Adrenal gland (tissue), 12 donors: ENCODE results near the gene FLT3LG. TPM values are rescaled to one million over a fixed set of nuclear protein-coding genes. Genes with fewer than 3 reads are reported as not detected.
A peak's percentile ranks its signal among the peaks of the same experiment; 100 is the strongest.
"Not testable (repeated sequence)": the region's sequence is repeated elsewhere in the genome, so short reads cannot be mapped to it uniquely, and the experiment has no call there.

Experiments used
- DNase-seq, 7 donors: peaks; one replicate each; pipeline ENCODE4 v3.0.0-alpha.2; 2019 to 2020
- H3K27ac ChIP-seq, 5 donors: fragments of 200-600 bp; sonication (generic) in 4 of 5; 1 replicate in 3 of 5; 2 replicates in 2 of 5; pipeline versions ENCODE4 v1.5.1 to v1.8.0; 2016 to 2020; ENCODE audit warnings: mild to moderate bottlenecking in 1 of 5
- H3K27me3 ChIP-seq: fragments of 200-600 bp; 2 replicates; pipeline ENCODE4 v1.8.0; 2021
- H3K36me3 ChIP-seq, 2 donors: fragments of 200-600 bp; replicated peaks in 1 of 2; 1 replicate in 1 of 2; 2 replicates in 1 of 2; pipeline versions ENCODE4 v1.5.1 to v1.8.0; 2018 to 2022
- H3K4me1 ChIP-seq, 2 donors: fragments of 200-600 bp; replicated peaks in 1 of 2; 1 replicate in 1 of 2; 2 replicates in 1 of 2; pipeline versions ENCODE4 v1.5.1 to v1.8.0; 2018 to 2021
- H3K4me3 ChIP-seq, 4 donors: fragments of 200-600 bp; sonication (generic) in 3 of 4; one replicate each; pipeline ENCODE4 v1.5.1; 2016 to 2018
- H3K9me3 ChIP-seq, 3 donors: fragments of 200-600 bp; sonication (generic) in 1 of 3; replicated peaks in 1 of 3; 1 replicate in 2 of 3; 2 replicates in 1 of 3; pipeline versions ENCODE4 v1.5.1 to v1.8.0; 2016 to 2021
- CTCF ChIP-seq, 6 experiments: fragments of 450-650 bp in 4 of 6; fragments of 200-600 bp in 2 of 6; sonication (generic) in 1 of 6; IDR thresholded peaks; 1 replicate in 5 of 6; 2 replicates in 1 of 6; pipeline versions ENCODE4 v1.5.1 to v1.8.0; 2016 to 2021; ENCODE audit warnings: antibody characterized with exemption in 6 of 6, mild to moderate bottlenecking in 2 of 6, moderate library complexity in 1 of 6
- POLR2A ChIP-seq, 2 donors: fragments of 450-650 bp; IDR thresholded peaks; one replicate each; pipeline ENCODE4 v1.6.1; 2017; ENCODE audit warnings: antibody characterized with exemption in 2 of 2, mild to moderate bottlenecking in 2 of 2, moderate library complexity in 1 of 2
- WGBS, 4 donors: extraction: QIAGEN DNeasy Blood & Tissue Kit in 2 of 4; methylation state at CpG; one replicate each; pipeline versions ENCODE4 v1.1.5 to v1.1.7; 2013 to 2017; 5-methylcytosine and 5-hydroxymethylcytosine counted together
- intact Hi-C, 2 donors: fragments of 100-400 bp; cut with DNase I; formaldehyde crosslinking; loops; one replicate each; pipeline versions ENCODE4 v1.14.1 to v1.15.0; 2022 to 2023
- polyA plus RNA-seq, 3 donors: library from polyadenylated mRNA; stranded (reverse); fragments of 200-250 nt in 2 of 3; fragments of 350-450 nt in 1 of 3; fragmentation: Illumina TruSeq in 1 of 3; extraction: RNeasy Lipid Tissue Mini Kit (QIAGEN cat#74804) in 1 of 3; gene quantifications; one replicate each; pipeline ENCODE4 v1.2.3, GENCODE V29; 2013 to 2014
- total RNA-seq, 9 donors: library from RNA; depleted of rRNA in 4 of 9; stranded (reverse); fragments of >200 nt in 4 of 9; fragments of 120-200 nt in 1 of 9; fragmentation: NEBNext Ultra II Directional in 1 of 9; extraction: Animal tissue kit (Norgen Biotek cat#: 25700) in 1 of 9; gene quantifications; one replicate each; pipeline versions ENCODE4 v1.1.0 to v1.2.4, GENCODE V29; 2013 to 2023
- donor health status: healthy with polysubstance abuse.
- donor health status: Bipolar disorder and iron deficiency.
- donor health status: DM: yes; HTN: yes; CAD: no.
- donor health status: DM: no; HTN: no; CAD: no.
- donor health status: DM: no; HTN: no; CAD: no.
- donor health status: DM: yes; HTN: yes; CAD: no.

The FLT3LG gene
- total and polyA plus RNA-seq, 12 donors, result 1.2 to 33.8 (median 8.7) TPM

GRCh38 chr19:49442354-49442753 is 31.7 kb upstream of the FLT3LG start:
- TF ChIP-seq POLR2A (IDR thresholded peaks at IDR 0.05) (no peak), CTCF (IDR thresholded peaks at IDR 0.05) (no peak)
- peaks cover 0 to 8% of the 10 kb centered on the region in 2 donors for H3K36me3 ChIP-seq
- peaks cover 13% of the 10 kb centered on the region for H3K27me3 ChIP-seq
- intact Hi-C loops, result loop anchor here in 1 of 2 donors (5.0 kb wide), 1 partner anchor 215 kb away; no protein-coding TSS in a partner anchor
- no peaks in the 10 kb centered on the region for H3K4me1 ChIP-seq
- WGBS, 4 donors, result 3 to 9% (median 5%) methylated on average over 11 of the region's 11 CpGs
- H3K4me3 ChIP-seq, result peak overlapping the region in 1 of 4 donors; percentile 65
- H3K27ac ChIP-seq, result peak overlapping the region in 1 of 5 donors; percentile 90
- DNase-seq, result peak in 2 of 7 donors; percentile 43 to 68
- H3K9me3 ChIP-seq, result no peaks in the 10 kb centered on the region

- Histone ChIP-seq H3K9me3 (no peaks in the 10 kb centered on the region), H3K4me3 (peak overlapping the region in 3 of 4 donors; percentile 15 to 65 (median 46)), H3K27me3 (peaks cover 13% of the 10 kb centered on the region), H3K4me1 (no peaks in the 10 kb centered on the region), H3K36me3 (peaks cover 0 to 10% of the 10 kb centered on the region in 2 donors), H3K27ac (peak overlapping the region in 4 of 5 donors; percentile 5 to 90 (median 48))
- peak; percentile 86 to 97 (median 93) for DNase-seq
- intact Hi-C loops, result loop anchor here in 1 of 2 donors (5.0 kb wide), 1 partner anchor 216 kb away; no protein-coding TSS in a partner anchor
- TF ChIP-seq POLR2A (IDR thresholded peaks at IDR 0.05), result peak in 1 of 2 donors; percentile 14
- TF ChIP-seq CTCF (IDR thresholded peaks at IDR 0.05), result no peak
- 0 to 1% (median 0%) methylated on average over 16 to 43 of the region's 43 CpGs for WGBS, 4 donors
Measured at GRCh38 chr19:49442771-49443365, 31.1 kb upstream of the FLT3LG start.

- Histone ChIP-seq H3K9me3 (no peaks in the 10 kb centered on the region), H3K27ac (peak overlapping the region in 4 of 5 donors; percentile 5 to 90 (median 48)), H3K27me3 (peaks cover 12% of the 10 kb centered on the region), H3K4me3 (peak overlapping the region in 3 of 4 donors; percentile 15 to 65 (median 46)), H3K36me3 (peaks cover 0 to 10% of the 10 kb centered on the region in 2 donors), H3K4me1 (no peaks in the 10 kb centered on the region)
- intact Hi-C loops, result loop anchor here in 1 of 2 donors (5.0 kb wide), 1 partner anchor 216 kb away; no protein-coding TSS in a partner anchor
- WGBS, 4 donors, result 0 to 1% (median 1%) methylated on average over 15 to 47 of the region's 47 CpGs
- DNase-seq, result peak; percentile 91 to 97 (median 95)
- TF ChIP-seq CTCF (IDR thresholded peaks at IDR 0.05), result peak; percentile 69 to 95 (median 78)
- no peak for TF ChIP-seq POLR2A (IDR thresholded peaks at IDR 0.05)
Measured at GRCh38 chr19:49443366-49444099, 30.5 kb upstream of the FLT3LG start.

- not testable (repeated sequence) for H3K27ac ChIP-seq, H3K4me3 ChIP-seq, DNase-seq, H3K27me3 ChIP-seq, H3K9me3 ChIP-seq, H3K4me1 ChIP-seq
- H3K36me3 ChIP-seq, result peaks cover 0 to 13% of the 10 kb centered on the region in 2 donors
- WGBS, 4 donors, result 47 to 65% (median 56%) methylated on average over 5 of the region's 5 CpGs
- intact Hi-C loops, result loop anchor here in 1 of 2 donors (5.0 kb wide), 1 partner anchor 217 kb away; no protein-coding TSS in a partner anchor
Measured at GRCh38 chr19:49444100-49444700, 29.8 kb upstream of the FLT3LG start.
